Testis (tissue), 2 donors: ENCODE measurements around the gene FCHSD1.

ENCODE experiments used
- CTCF ChIP-seq, 3 experiments: fragments of 450-650 bp in 2 of 3; fragments of 200-600 bp in 1 of 3; sonication (generic) in 1 of 3; IDR thresholded peaks; one replicate each; pipeline ENCODE4 v1.5.1; 2016 to 2019; ENCODE audit warnings: antibody characterized with exemption in 3 of 3, mild to moderate bottlenecking in 2 of 3, moderate library complexity in 1 of 3
- POLR2A ChIP-seq: fragments of 450-650 bp; IDR thresholded peaks from one replicate; pipeline ENCODE4 v1.6.1; 2017; ENCODE audit warnings: antibody characterized with exemption, mild to moderate bottlenecking, moderate library complexity

GRCh38 chr5:141649972-141650371, 1.2 kb downstream of the FCHSD1 start:
- TF ChIP-seq CTCF (IDR thresholded peaks at IDR 0.05) (no peak), POLR2A (no peak)
